ENCODE results near the gene NDC1.

DNA sequence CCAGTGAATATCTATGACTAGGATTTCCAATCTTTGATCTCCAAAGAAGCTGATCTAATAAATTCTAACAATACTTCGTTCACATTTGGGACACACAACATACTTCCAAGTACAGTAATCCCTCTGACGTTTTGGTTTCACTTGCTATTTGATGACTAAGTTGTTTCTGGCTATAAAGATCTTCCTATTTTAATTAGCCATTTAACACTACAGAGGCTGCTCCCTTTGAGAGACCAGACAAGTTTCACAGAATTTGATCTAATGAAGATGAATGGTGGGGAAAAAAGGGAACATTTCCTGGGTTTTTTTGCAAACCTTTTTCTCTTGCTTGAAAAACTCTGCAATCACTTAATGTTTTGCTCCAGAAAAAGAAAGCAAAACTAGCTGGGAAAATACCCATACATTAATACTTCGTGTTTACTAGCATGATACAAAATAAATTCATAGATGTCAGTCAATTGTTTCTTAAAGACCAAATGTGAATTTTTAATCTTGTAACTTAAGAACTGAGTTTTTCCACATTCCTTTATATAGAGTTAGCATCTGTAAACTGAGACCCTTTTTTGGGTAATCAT, 71.2 kb downstream of the NDC1 start:
- no peak for TF ChIP-seq POLR2A (IDR thresholded peaks at IDR 0.05; ENCODE audit: low read length)
- TF ChIP-seq GATA1 (IDR thresholded peaks at IDR 0.05; ENCODE audit: low read depth, low read length): no peak
